Activated T-cell treated with anti-CD3 and anti-CD28 coated beads, Interleukin-2, amount 50 U/mL, for 48 hours (primary cell): ENCODE results near the gene ALPI.
"Not testable (repeated sequence)": the region's sequence is repeated elsewhere in the genome, so short reads cannot be mapped to it uniquely, and the experiment has no call there.

ENCODE experiments used
- DNase-seq, 2 experiments: peaks; one replicate each; pipeline ENCODE4 v3.0.0-alpha.2; 2020

The ALPI gene

DNA sequence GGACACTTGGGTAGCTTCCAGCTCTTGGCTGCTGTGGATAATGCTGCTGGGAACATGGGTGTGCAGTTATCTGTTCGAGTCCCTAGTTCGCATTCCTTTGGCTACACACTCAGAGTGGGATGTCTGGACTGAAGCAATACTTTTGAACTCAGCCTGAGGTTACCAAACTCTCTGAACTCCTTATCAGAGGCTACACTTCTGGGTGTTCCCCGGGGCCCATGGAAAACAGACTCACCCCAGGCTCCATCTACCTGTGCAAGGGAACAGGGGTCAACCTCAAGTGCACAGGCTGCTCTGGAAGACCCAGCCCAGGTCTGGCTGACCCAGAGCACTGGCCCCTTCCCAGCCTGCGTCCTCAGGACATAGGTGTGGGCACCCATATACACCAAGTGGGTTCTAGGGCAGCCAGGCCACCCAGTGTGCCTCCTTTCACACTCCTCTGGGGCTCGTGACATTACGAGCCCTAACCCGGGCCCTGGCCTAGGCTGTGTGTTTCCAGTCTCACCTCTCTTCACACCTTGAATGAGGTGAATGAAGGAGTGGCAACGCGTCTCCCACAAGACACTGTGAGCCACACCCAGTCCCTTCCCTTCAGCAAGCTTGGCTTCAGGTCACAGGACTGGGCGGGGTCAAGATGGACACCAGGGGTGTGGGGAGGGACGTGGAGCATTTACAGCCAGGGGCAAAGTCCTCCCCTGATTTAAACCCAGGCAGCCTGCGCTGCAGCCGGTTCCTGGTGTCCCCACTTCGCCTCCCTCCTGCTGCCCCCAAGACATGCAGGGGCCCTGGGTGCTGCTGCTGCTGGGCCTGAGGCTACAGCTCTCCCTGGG lies at the start of gene ALPI:
ALPI (plus strand) TSS at position 728 of the 830 bp plus-strand sequence; CDS start at position 775, 47 bp downstream.
- DNase-seq = no peak

DNA sequence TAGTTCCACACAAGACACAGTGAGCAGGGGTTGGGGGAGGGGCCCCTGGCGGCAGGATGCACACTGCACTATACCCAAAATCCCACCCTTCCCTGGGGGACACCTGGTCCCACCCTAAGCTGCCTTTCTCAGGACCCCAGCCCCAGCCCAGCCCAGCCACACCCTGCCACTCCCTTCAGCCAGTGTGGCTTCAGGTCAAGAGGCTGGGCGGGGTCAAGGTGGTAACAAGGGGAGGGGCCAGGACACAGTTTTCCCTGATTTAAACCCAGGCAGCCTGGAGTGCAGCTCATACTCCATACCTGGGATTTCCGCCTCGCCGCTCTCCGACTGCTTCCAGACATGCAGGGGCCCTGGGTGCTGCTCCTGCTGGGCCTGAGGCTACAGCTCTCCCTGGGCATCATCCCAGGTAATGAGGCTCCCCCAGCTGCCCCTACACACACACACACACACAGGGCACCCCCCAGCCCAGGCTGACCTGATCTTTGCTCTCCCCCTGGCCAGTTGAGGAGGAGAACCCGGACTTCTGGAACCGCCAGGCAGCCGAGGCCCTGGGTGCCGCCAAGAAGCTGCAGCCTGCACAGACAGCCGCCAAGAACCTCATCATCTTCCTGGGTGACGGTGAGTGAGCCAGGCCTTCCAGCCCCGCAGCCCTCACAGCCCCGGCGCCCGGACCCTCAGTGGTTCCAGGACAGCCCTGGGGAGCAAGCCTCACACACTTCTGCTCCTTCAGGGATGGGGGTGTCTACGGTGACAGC lies 49.2 kb upstream of the ALPI start, which contains the start of gene ALPG:
ALPG (plus strand) TSS at position 289 of the 755 bp plus-strand sequence; CDS start at position 340, 51 bp downstream.
- DNase-seq = no peak

DNA sequence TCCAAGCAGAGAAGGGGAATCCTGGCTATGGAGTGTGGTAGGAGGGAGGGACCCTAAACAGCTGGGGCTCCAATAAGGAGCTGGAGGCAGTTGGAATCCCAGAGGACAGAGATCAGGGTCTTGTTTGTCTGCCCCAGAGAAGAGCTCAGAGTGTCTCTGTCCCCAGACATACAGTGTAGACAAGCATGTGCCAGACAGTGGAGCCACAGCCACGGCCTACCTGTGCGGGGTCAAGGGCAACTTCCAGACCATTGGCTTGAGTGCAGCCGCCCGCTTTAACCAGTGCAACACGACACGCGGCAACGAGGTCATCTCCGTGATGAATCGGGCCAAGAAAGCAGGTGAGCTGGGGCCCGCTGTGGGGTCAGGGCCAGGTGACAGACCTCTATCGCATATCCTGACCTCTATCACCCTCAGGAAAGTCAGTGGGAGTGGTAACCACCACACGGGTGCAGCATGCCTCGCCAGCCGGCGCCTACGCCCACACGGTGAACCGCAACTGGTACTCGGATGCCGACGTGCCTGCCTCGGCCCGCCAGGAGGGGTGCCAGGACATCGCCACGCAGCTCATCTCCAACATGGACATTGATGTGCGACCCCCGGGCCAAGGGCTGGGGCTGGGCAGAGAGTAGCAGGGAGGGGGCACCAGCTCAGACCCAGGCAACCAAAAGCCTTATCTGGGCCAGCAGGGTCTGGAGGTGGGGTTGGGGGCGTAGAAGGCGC lies 48.4 kb upstream of the ALPI start:
- DNase-seq = not testable (repeated sequence)

DNA sequence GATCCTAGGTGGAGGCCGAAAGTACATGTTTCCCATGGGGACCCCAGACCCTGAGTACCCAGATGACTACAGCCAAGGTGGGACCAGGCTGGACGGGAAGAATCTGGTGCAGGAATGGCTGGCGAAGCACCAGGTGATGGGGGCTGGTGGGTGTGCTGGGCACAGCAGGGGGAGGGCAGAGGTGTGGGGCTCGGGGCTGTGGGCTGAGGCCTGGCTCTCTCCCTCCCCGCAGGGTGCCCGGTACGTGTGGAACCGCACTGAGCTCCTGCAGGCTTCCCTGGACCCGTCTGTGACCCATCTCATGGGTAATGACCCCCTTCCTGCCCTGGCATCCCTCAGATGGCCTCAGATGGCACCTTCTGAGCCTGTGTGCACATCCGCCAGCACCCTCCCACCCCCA lies 47.7 kb upstream of the ALPI start:
- DNase-seq = not testable (repeated sequence)

DNA sequence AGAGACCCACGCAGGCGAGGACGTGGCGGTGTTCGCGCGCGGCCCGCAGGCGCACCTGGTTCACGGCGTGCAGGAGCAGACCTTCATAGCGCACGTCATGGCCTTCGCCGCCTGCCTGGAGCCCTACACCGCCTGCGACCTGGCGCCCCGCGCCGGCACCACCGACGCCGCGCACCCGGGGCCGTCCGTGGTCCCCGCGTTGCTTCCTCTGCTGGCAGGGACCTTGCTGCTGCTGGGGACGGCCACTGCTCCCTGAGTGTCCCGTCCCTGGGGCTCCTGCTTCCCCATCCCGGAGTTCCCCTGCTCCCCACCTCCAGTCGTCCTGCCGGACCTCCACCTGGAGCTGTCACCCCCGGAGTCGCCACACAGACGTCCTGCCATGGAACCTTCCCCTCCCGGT lies 46.3 kb upstream of the ALPI start:
- DNase-seq = not testable (repeated sequence)

DNA sequence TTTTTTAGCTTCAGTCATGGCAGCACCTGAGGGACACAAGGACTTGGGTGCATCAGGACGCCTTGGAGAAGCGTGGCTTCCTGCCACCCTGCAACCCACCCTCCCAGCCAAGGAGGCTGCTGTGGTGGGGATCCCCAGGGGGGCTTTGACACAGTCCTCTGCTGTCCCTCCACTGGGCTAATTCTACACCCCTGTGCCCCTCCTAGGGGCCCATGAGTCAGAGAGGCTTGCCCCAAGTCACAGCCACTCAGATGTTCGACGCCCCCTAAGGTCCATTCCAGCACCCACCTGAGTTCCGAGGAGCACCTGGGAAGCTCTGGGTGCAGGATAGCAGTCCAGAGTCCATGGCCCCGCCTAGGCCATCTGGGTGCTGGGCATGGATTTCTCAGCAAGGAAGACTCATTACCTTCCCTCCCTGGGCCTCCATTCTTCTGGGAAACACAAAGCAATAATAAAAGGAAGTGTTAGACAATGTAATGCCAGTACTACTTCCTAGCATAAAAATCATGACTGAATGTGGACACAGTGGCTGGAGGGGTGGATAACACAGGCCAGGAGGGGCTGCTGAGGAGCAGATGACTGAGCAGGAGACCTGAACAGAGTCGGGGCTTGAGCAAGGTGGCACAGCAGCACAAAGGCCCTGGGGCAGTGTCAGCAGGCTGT lies 45.6 kb upstream of the ALPI start:
- no peak for DNase-seq

GRCh38 chr2:232411901-232412629 lies 43.9 kb upstream of the ALPI start:
- no peak for DNase-seq

- no peak for DNase-seq
These were observed 43.0 kb upstream of the ALPI start for GRCh38 chr2:232412986-232413385.

DNA sequence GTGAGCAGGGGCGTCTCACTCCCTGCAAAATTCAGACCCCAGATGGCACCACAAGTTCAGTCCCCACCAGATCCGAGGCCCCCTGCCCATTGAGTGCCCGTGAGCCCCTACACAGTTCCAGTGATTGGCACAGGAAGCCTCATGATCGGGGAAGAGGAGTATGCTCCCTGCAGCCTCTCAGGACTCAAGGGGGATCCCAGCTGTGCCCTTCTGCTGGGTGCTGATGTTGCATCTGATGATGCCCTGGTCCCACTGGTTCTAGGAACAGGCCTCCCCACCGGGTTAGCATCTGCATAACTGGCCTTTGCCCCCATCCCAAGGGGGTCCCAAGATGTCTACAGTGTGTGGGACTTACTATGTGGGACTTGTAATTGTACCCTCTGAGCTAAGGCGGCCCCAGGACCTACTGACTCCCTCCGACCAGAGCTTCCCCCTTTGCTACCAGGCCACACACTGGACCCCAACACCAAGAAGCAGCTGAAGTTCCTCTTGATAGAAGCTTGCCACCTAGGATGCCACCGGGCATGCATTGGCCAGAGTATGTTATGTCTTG lies 40.7 kb upstream of the ALPI start:
- no peak for DNase-seq

DNA sequence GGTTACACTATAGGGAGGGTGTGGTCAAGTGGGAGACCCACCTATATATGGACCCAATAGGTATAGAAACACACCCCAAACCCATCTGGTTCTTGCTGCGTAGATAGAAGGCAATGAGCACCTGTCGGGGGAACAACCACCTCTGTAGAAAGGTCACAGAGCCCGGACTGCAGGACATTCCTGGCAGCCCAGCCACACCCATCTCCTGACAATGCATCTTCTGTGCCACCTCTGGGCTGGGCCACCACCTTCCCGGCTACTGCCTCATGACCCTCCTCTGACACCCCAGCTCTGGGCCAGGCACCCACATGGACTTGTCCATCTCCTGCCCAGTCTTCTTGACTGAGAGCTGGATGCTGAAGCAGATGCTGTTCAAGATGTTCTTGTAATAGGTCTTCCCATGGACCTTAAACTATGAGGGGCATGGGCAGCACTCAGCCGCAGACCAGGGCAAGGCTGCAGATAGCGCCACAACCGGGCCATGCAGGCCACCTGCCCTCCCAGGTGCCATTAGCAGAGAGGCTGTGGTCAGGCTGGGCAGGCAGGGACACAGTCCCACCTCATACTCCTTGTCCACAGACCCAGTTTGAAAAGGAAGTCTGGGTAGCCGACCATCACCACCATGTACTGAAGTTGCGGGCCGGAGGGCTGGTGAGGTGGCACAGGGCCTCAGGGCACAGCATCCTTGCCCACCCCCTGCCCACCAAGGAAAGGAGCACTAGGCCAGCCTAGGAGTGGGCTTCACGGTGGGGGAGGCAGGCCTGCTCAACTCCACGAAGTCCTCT lies 40.0 kb upstream of the ALPI start:
- DNase-seq = no peak

DNA sequence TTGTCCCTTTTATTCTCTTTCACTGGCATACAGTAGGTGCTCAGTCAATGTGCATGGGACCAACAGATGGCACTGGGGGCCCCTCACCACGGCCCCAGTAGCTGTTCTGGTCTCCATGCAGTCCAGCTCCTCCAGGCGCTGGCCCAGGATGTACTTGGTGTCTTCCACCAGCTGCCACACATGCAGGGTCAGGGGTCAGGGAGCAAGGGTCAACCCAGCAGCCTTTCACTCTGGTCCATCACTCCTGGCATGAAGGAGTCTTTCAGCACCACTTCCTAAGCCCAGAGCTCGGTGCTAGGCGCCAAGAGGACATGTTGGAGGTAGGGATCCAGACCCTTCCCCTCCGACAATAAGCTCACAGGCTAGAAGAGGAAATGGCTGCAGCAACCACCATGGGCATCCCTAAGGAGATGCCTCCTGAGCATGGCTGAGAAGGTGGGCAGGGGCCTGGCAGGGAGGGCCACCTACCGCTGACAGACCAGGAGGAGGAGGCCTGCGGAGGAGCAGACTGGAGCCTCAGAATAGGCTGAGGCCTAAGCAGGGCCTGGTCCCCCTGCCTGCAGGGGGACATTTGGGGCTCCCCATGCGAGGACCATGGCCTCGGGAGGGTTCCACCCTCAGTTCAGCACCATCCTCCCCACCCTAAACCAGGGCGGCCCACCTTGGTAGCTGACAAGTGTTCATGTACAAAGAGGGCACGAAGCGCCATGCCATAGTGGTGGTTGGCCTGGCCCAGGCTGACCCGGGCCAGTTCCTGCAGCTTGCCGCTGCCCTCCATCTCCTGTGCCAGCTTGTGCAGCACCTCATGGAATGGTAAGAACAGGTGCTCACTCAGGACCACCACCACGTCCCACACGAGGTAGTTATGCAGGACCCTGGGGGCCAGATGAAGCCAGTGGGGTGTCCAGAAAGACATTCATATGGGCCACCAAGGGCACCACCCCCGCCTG lies 39.2 kb upstream of the ALPI start:
- no peak for DNase-seq

DNA sequence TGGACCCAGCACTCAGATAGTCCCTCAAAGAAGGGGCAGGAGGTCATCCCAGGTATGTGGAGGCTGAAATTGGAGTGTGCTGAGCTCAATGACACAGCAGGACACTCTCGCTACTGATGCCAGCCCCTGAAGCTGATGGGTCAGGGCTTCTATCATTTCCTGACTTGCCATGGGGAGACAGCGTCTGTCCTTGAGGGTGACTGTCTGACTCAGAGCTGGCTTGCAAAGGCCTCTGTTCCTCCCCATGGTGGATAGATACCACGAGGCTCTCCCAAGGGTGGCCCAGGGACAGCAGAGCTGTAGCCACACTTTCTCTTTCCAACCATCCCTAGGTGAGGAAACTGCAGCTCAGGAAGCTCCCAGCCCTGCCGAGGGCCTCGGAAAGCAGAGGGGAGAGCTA lies 38.5 kb upstream of the ALPI start:
- DNase-seq = no peak

DNA sequence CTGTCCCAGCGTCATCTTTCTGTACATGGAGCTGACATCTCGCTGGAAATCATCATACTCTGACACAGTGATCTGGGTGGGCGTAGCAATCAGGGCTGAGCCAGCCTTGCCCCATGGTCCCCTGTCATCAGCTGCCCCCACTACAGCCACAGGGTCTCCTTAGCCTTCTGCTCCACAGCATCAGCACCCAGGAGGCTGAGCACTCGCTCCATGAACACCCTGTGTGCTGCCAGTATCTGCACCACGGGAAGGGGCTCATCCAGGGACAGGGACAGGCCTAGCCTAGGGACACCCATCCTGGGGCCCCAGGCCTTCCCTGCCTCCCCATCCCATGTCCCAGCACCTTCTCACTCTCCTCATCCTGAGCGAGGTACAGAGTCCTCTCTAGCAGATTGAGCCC lies 37.9 kb upstream of the ALPI start:
- no peak for DNase-seq

GRCh38 chr2:232418466-232419244 lies 37.3 kb upstream of the ALPI start:
- DNase-seq = peak; percentile 40 to 42

DNA sequence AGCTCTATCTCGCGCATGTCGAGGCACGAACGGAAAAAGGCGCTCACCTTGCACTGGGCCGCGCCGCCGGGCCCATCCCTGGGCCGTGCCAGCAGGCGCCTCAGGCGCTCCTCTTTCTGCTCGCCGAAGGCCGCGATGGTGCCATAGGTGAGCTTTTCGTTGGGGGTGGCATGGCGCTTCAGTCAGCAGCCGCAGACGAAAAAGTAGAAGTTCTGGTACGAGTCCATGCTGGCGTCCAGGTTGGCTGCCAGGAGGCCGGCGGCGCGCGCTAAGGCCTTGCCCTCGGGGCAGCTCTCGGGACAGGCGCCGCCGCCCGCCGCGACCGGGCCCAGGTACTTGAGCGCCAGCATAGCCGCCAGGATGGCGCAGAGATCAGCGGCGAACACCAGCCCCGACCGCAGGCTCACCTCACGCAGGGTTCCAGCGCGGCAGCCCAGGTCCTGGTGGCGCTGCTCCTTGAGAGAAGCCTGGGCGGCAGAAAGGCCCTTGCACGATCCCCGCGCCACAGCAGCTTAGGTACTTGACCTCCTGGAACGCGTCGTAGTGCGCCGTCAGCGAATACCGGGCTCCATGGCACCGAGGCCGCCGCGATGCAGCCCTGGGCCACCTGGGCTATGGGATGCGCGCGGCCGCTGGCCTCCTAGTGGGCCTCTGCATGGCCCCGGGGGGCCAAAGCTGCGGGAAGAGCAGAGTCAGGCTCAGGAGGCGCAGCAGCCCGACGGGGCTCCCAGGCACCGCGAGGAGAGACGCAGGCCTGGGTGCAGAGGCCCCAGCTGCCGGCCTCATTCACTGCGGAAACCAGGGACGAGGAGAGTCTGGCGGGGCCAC lies 36.5 kb upstream of the ALPI start:
- DNase-seq = peak in 1 of 2 experiments; percentile 38

DNA sequence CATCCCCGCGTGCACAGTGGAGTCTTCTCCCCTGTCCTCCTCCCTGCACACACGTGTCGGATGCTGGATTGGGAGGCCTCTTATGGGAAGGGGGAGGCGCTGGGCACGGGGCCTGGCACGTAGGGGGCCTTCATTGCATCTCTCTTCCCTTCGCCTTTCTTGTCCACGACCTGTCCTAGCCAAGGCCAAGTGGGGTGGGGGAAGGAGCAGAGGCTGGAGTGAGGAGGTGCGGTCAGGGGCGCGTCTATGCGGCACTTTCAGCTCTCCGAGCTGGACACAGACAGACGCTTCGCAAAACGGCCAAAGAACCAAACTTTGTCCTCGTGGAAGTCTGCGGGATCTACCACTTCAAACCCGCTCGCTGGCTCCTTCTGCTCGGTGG lies 35.9 kb upstream of the ALPI start:
- DNase-seq = no peak

DNA sequence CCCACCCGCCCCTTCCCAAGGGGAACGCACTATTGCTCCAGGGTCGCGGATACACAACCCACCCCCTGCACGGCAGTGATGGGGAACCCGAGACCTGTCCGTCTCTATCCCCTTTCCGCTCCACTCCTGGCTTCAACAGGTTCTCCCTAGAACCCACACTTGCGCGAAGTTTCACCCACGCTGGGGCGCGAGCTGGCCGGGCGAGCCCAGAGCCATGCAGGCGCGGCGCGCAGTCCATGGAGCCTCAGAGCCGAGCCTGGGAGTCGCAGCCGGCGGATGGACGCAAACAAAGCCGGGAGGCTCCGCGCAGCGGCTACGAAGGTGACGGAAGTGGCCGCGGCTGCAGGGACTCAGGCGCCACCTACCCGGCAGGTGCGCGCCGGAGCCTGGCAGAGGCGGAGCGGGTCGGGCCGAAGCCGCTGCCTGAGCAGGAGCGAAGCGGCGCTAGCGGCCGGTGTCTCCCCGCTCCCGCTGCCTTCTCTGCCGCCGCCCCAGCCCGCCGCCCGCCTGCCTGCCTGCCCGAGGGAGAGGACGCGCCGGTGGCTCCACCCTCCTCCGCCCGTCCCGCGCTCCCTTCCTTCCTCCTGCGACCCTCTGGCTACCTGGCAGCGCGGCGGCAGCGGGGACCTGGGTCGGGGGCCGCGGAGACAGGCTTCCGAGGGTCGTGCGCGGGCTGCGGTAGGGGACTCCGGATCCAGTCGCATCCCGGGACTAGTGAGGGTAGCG lies 35.3 kb upstream of the ALPI start:
- DNase-seq = peak; percentile 51 to 63
